Large intestine (tissue), 3 donors: ENCODE data around the gene TBR1. TPM values are rescaled to one million over a fixed set of nuclear protein-coding genes. Genes with fewer than 3 reads are reported as not detected.

Source experiments
- DNase-seq, 2 donors: peaks; one replicate each; pipeline versions ENCODE4 v3.0.0 to v3.0.0-alpha.2; 2013
- H3K27ac ChIP-seq: one replicate; pipeline ENCODE4 v1.5.1; 2013; ENCODE audit warnings: low read length
- H3K27me3 ChIP-seq: 2 replicates; pipeline ENCODE4 v1.6.1; 2013; ENCODE audit warnings: low read length; ENCODE audit not compliant: control insufficient read depth, insufficient read depth
- H3K36me3 ChIP-seq: 2 replicates; pipeline ENCODE4 v1.6.1; 2013; ENCODE audit warnings: low read length; ENCODE audit not compliant: control insufficient read depth, insufficient read depth
- H3K4me1 ChIP-seq: one replicate; pipeline ENCODE4 v1.6.1; 2013; ENCODE audit warnings: low read length; ENCODE audit not compliant: control insufficient read depth, insufficient read depth
- H3K4me3 ChIP-seq: one replicate; pipeline ENCODE4 v1.5.1; 2013; ENCODE audit warnings: low read length
- H3K9me3 ChIP-seq: one replicate; pipeline ENCODE4 v1.6.1; 2013; ENCODE audit warnings: mild to moderate bottlenecking, low read depth, low read length, moderate library complexity; ENCODE audit not compliant: control insufficient read depth
- WGBS: methylation state at CpG from one replicate; pipeline ENCODE4 v1.1.5; 2013; ENCODE audit warnings: low lambda C conversion rate; ENCODE audit not compliant: insufficient coverage; 5-methylcytosine and 5-hydroxymethylcytosine counted together
- polyA plus RNA-seq: library from polyadenylated mRNA; unstranded; fragments of 120-200 nt; gene quantifications from one replicate; pipeline ENCODE4 v1.2.1, GENCODE V29; 2013

TBR1 gene
- polyA plus RNA-seq, 1 donor: 0.01 TPM

- no peak overlapping the region for H3K4me3 ChIP-seq
- H3K27me3 ChIP-seq: peaks cover 80% of the 10 kb centered on the region
- no peak overlapping the region for H3K27ac ChIP-seq
- 38% methylated on average over 2 of the region's 64 CpGs for WGBS
- peak in 1 of 2 donors; percentile 11 for DNase-seq
- no peaks in the 10 kb centered on the region for H3K36me3 ChIP-seq
- H3K9me3 ChIP-seq: peaks cover 13% of the 10 kb centered on the region
- no peaks in the 10 kb centered on the region for H3K4me1 ChIP-seq
Measured at GRCh38 chr2:161427664-161428587, 11.8 kb downstream of the TBR1 start.

- DNase-seq: no peak
- WGBS: 88% methylated on average over 1 of the region's 2 CpGs
- Histone ChIP-seq H3K4me3 (no peak overlapping the region), H3K27ac (no peak overlapping the region), H3K9me3 (peaks cover 7% of the 10 kb centered on the region), H3K4me1 (no peaks in the 10 kb centered on the region), H3K36me3 (no peaks in the 10 kb centered on the region), H3K27me3 (peaks cover 67% of the 10 kb centered on the region)
Measured at GRCh38 chr2:161430386-161430785, 14.3 kb downstream of the TBR1 start.

- 86% methylated on average over 3 of the region's 3 CpGs for WGBS
- Histone ChIP-seq H3K27ac (no peak overlapping the region), H3K9me3 (peaks cover 7% of the 10 kb centered on the region), H3K27me3 (peaks cover 55% of the 10 kb centered on the region), H3K4me1 (no peaks in the 10 kb centered on the region), H3K4me3 (no peak overlapping the region), H3K36me3 (no peaks in the 10 kb centered on the region)
- no peak for DNase-seq
Measured at GRCh38 chr2:161432107-161432506, 16.0 kb downstream of the TBR1 start.

- 25% methylated on average over 1 of the region's 1 CpG for WGBS
- peaks cover 41% of the 10 kb centered on the region for H3K27me3 ChIP-seq
- H3K4me3 ChIP-seq: no peak overlapping the region
- no peak for DNase-seq
- no peak overlapping the region for H3K27ac ChIP-seq
- H3K9me3 ChIP-seq: no peaks in the 10 kb centered on the region
- no peaks in the 10 kb centered on the region for H3K4me1 ChIP-seq
- H3K36me3 ChIP-seq: no peaks in the 10 kb centered on the region
Measured at GRCh38 chr2:161434118-161434517, 18.0 kb downstream of the TBR1 start.

- Histone ChIP-seq H3K4me3 (no peak overlapping the region), H3K4me1 (no peaks in the 10 kb centered on the region), H3K27me3 (peaks cover 33% of the 10 kb centered on the region), H3K9me3 (no peaks in the 10 kb centered on the region), H3K36me3 (no peaks in the 10 kb centered on the region), H3K27ac (no peak overlapping the region)
- no CpG with 5 or more reads among the region's 3 CpGs for WGBS
- no peak for DNase-seq
Measured at GRCh38 chr2:161436411-161436810, 20.3 kb downstream of the TBR1 start.

- H3K4me1 ChIP-seq: no peaks in the 10 kb centered on the region
- H3K27me3 ChIP-seq: peaks cover 20% of the 10 kb centered on the region
- H3K36me3 ChIP-seq: no peaks in the 10 kb centered on the region
- no peaks in the 10 kb centered on the region for H3K9me3 ChIP-seq
- 36% methylated on average over 2 of the region's 2 CpGs for WGBS
- H3K4me3 ChIP-seq: no peak overlapping the region
- no peak overlapping the region for H3K27ac ChIP-seq
- DNase-seq: no peak
Measured at GRCh38 chr2:161438598-161438997, 22.5 kb downstream of the TBR1 start.

- peaks cover 2% of the 10 kb centered on the region for H3K27me3 ChIP-seq
- no peak for DNase-seq
- H3K27ac ChIP-seq: no peak overlapping the region
- no peak overlapping the region for H3K4me3 ChIP-seq
- no peaks in the 10 kb centered on the region for H3K9me3 ChIP-seq
- no peaks in the 10 kb centered on the region for H3K4me1 ChIP-seq
- 100% methylated on average over 1 of the region's 12 CpGs for WGBS
- H3K36me3 ChIP-seq: no peaks in the 10 kb centered on the region
Measured at GRCh38 chr2:161445097-161445496, 29.0 kb downstream of the TBR1 start.

- H3K36me3 ChIP-seq: no peaks in the 10 kb centered on the region
- H3K4me1 ChIP-seq: no peaks in the 10 kb centered on the region
- no peak overlapping the region for H3K27ac ChIP-seq
- no peak overlapping the region for H3K4me3 ChIP-seq
- DNase-seq: no peak
- no peaks in the 10 kb centered on the region for H3K9me3 ChIP-seq
- H3K27me3 ChIP-seq: no peaks in the 10 kb centered on the region
Measured at GRCh38 chr2:161448431-161448830, 32.3 kb downstream of the TBR1 start.

- no peaks in the 10 kb centered on the region for H3K9me3 ChIP-seq
- no peak overlapping the region for H3K4me3 ChIP-seq
- no peaks in the 10 kb centered on the region for H3K4me1 ChIP-seq
- no peaks in the 10 kb centered on the region for H3K27me3 ChIP-seq
- DNase-seq: no peak
- no peaks in the 10 kb centered on the region for H3K36me3 ChIP-seq
- 80% methylated on average over 1 of the region's 2 CpGs for WGBS
- H3K27ac ChIP-seq: no peak overlapping the region
Measured at GRCh38 chr2:161471631-161472030, 55.5 kb downstream of the TBR1 start.

GRCh38 chr2:161474920-161475319, 58.8 kb downstream of the TBR1 start:
- Histone ChIP-seq H3K4me1 (no peaks in the 10 kb centered on the region), H3K27ac (no peak overlapping the region), H3K9me3 (peaks cover 3% of the 10 kb centered on the region), H3K4me3 (no peak overlapping the region), H3K27me3 (no peaks in the 10 kb centered on the region), H3K36me3 (no peaks in the 10 kb centered on the region)
- 100% methylated on average over 2 of the region's 2 CpGs for WGBS
- no peak for DNase-seq
